NCI-H2029 treated with DMSO at 0.1 percent for 48 hours (cell line): ENCODE measurements around the gene HAGH.
A peak's percentile ranks its signal among the peaks of the same experiment; 100 is the strongest.

ENCODE experiments used
- DNase-seq: peaks from one replicate; lab custom pipeline; 2025; lab: John Stamatoyannopoulos, UW

The HAGH gene

GRCh38 chr16:1773703-1774447 lies 52.8 kb downstream of the HAGH start:
- DNase-seq, result no peak

DNA sequence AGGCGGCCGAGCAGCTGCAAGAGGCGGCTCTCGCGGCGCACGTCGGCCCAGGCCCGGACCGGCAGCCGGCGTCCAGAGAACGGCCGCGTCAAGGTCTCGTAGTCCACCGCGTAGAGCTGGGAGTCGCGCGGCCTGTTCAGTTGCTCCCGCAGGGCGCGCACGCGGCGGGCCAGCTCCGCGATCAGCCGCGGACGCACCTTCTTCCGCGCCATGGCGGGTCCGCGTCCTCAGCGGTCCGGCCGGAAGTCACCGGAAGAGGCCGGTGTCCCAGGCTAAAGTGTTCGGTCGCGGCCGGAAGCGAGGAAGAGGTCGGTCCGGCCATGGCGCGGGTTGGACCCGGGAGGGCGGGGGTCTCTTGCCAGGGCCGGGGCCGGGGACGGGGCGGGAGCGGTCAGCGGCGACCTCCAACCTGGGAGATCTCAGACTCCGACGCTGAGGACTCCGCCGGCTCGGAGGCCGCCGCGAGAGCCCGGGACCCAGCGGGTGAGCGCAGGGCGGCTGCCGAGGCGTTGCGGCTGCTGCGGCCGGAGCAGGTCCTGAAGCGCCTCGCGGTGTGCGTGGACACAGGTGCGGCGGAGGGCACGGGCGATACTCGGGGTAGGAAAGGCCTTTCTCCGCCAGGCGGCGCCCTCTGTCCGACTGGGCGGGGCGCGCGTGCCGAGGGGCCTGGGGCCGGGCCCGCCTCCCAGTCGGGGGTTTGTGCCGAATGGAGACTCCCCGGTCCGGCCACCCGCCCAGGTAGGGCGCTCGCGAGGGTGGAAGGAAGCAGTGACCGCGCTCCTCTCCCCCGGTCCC lies 53.5 kb downstream of the HAGH start, which contains the start of gene MRPS34:
Gene MRPS34, minus strand, starts transcription at position 227 of the 795 bp plus-strand sequence. Its CDS starts 15 bp downstream, at position 212.
- peak; percentile 13 for DNase-seq

DNA sequence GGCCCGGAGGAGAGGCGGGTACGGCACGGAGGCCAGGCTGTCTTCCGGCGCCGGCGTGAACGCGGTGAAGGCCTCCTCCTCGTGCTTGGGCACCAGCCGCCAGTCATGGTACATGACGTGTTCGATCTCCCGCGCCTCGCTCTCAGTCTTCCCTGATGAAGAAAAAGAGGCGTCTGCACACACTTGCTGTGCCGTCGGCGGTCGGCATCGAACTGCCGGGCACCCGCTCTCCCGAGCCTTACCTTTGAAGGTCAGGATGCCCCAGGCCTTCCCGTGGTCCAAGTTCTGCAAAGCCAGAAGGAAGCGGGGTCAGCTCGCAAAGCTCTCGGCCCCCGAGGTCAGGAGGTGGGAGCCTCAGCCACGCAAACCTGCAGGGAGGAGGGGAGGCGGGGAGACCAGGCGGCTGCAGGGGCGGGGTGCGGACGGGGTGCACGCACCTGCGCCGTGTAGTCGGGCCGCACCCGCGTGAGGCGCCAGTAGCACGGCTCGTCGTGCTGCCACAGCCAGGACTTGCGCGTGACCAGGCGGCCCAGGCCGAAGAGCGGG lies 54.2 kb downstream of the HAGH start, which contains the start of gene EME2:
Gene EME2, plus strand, starts transcription at position 449 of the 546 bp plus-strand sequence. CDS start 418 bp downstream, outside the sequence.
- no peak for DNase-seq

GRCh38 chr16:1771864-1772361 lies 54.7 kb downstream of the HAGH start:
- DNase-seq, result no peak

DNA sequence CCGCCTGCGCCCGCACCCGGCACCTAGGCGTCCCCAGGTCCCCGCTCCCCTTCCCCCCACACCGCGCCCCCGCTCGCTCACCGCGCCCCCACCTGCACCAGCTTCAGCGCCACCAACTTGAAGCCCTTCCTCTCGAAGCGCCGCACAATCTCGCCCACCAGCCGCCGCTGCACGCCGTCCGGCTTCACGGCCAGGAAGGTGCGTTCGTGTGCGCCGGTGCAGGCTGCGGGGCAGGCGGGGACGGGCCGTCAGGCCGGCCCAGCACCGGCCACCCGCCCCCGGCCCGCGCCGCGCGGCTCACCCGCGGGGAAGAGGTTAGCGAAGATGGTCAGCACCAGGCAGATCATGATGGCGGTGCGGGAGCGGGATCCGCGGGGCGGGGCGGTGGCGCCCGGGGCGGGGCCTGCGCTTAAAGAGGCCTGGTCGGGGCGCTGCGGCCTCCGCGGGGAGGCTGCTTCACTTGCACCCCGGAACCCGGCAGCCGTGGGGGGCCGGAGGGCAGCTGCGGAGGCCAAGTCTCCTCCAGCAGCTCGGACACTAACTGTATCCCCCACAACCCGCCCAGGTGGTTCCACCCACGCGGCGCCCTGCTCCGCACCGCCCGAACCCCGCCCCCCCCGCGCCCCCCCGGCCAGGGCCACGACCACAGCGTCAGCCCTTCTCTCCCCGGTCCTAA lies 55.3 kb downstream of the HAGH start, which contains the start of gene NME3:
Gene NME3, minus strand, starts transcription at position 356 of the 676 bp plus-strand sequence. Its CDS starts 9 bp downstream, at position 347.
- no peak for DNase-seq

DNA sequence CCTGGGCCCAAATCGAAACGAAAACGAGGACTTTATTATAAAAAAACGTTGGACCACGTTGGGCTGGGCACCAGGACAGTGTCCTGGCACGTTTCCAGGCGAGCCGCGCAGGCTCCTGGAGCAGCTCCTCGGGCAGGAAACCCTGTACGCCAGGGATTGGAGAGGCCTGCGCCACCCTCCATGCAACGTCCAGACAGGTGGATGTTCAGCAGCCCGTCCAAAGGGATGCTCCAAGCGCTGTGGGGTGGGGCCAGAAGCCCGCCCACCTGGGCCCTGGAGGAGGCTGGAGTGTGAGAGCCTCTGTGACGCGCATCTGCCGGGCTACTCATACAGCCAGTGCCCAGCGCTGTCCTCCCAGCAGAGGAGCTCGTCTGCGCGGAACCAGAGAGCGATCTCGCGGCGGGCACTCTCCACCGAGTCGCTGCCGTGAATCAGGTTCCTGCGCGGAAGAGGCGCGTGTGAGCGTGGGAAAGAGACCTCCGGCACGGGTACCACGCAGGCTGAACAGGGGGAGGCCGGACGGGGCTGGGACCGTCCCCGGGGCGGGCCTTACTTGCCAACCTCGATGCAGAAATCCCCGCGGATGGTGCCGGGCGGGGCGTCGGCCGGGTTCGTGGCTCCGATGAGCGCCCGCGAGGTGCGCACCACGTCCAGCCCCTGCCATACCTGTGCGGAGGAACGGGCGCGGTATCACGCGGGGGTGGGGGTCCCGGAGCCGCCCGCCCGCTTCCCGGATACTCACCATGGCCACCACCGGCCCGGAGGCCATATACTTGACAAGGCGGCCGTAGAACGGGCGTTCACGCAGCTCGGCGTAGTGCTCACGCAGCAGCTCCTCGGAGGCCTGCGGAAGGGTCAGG lies 56.1 kb downstream of the HAGH start:
- DNase-seq, result peak; percentile 65

GRCh38 chr16:1769402-1770300 lies 57.0 kb downstream of the HAGH start:
- DNase-seq, result no peak

DNA sequence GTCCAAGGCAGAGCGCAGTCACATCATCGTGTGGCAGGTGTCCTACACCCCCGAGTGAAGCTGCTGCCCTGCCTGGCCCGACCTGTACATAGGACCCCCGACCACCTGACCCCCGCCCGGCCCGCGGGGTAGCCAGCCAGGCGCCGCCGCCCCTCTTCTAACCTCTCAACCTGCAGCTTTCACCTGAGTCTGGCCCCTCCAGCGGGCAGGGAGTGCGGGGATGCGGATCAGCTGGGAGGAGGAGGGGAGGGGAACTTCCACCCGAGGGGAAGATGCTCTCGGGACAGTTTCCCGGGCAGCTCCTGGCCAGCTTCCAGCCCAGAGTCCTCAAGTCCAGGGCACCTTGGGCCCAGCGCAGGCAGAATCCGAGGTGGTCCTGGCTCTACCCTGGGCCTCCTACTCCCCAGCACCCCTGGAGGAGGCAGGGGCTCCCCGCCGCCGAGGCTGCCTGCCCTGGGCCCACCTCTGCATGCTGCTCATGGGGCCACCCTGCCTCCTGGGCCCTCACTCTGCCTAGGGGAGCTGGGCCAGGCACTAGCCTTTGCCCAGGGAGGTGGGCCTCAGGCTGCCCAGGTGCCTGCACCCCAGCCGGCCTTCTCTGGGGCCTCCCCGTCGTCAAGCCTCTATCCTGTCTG lies 57.7 kb downstream of the HAGH start:
- no peak for DNase-seq

GRCh38 chr16:1768061-1768766 lies 58.4 kb downstream of the HAGH start:
- DNase-seq, result no peak

DNA sequence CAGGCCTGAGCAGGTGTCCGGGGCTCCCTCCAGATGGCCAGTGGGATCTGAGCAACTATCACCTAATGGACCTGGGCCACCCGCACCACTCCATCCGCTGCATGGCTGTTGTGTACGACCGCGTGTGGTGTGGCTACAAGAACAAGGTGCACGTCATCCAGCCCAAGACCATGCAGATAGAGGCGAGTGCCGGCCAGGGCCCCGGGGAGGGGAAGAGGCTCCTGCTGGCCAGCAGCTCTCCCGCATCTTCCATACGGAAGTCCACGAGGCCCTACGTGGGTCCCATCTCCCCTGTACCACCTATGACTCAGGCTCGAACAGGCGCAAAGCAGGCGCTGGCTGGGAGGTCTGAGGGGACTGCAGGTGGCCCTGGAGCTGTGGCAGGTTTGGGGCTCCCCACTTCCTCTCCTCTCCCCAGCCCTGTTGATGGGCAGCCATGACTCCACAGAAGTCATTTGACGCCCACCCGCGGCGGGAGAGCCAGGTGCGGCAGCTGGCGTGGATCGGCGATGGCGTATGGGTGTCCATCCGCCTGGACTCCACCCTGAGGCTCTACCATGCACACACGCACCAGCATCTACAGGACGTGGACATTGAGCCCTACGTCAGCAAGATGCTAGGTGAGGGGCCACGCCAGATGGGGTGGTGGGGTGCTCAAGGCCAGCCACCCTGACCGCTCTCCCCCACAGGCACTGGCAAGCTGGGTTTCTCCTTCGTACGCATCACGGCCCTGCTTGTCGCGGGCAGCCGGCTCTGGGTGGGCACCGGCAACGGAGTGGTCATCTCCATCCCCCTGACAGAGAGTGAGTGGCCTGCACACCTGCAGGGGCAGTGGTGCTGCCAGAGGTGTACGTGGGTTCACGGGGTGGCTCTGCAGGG lies 59.3 kb downstream of the HAGH start:
- DNase-seq, result no peak

- no peak for DNase-seq
Measured at GRCh38 chr16:1766701-1767100, 59.9 kb downstream of the HAGH start.

GRCh38 chr16:1766231-1766630 lies 60.4 kb downstream of the HAGH start:
- DNase-seq, result no peak

DNA sequence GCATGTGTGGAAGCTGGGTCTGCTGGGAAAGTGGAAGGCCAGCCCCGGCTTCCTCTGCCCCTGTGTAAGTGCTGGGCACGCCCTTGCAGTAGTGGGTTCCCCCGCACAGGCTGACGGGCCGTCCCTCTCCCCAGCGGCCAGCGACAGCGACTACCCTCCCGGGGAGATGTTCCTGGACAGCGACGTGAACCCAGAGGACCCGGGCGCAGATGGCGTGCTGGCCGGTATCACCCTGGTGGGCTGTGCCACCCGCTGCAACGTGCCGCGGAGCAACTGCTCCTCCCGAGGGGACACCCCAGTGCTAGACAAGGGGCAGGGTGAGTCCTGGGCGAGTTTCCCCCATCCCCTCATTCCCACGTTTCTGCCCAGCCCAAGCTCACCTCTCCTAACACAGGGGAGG lies 60.8 kb downstream of the HAGH start:
- no peak for DNase-seq

GRCh38 chr16:1764971-1765370 lies 61.7 kb downstream of the HAGH start:
- DNase-seq, result no peak

DNA sequence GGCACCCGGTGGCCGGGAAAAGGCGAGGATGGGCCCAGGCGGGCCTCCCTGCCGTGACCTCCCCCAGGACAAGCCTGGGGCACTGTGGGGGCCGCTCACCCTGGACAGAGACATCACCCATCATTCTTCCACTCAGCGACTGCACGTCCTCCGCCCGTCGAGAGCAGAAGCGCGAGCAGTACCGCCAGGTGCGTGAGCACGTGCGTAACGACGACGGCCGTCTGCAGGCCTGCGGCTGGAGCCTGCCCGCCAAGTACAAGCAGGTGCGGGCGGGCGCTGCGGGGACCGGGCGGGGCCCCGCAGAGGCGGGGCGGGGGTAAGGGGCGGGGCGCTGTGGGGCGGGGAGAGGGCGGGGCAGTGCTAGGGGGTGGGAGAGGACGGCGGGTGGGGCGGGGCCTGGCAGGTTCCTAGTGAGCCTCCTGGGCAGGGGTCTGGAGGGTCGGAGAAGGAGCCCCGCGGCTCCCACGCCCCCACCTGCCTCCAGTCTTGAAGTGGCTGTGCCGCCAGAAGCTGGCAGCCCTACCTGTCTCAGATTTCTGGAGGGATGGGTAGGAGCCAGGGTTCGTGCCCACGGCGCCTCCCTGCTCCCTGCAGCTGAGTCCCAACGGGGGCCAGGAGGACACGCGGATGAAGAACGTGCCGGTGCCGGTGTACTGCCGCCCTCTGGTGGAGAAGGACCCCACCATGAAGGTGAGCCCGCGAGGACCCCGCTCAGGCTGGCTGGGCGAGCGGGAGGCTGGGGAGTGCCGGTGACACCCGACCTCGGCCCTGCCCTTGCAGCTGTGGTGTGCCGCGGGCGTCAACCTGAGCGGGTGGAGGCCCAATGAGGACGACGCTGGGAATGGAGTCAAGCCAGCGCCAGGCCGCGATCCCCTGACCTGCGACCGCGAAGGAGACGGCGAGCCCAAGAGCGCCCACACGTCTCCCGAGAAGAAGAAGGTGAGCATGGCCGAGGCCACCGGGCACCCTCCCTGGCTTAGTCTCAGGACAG lies 62.8 kb downstream of the HAGH start:
- no peak for DNase-seq

DNA sequence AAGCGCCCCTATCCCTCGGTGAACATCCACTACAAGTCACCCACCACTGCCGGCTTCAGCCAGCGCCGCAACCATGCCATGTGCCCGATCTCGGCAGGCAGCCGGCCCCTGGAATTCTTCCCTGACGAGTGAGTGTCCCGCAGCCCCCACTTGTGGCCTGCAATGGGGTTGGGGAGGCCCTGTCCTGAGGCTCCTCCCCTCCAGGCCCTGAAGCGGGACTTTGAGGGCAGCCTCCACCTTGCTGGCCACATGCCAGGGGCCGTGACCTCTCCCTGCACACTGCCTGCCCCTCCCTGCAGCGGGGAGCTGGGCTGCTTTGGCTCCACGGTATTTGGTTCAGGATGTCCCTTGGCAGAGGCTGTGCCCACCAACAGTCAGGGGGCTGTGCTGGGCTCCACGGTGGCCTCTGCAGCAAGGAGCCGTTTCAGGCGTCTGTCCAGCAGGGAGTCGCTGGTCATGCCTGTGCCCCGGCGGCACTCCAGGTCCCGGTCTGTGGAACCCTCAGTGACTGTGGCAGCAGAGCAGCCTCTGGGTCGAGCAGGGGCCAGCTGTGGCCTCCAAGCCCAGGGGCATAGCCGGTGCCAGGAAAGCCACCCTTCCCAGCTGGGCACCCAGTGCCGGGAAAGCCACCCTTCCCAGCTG lies 63.6 kb downstream of the HAGH start:
- no peak for DNase-seq
